HL-60 (cell line): ENCODE measurements around the gene ATP1A3.

Source experiments
- GABPA ChIP-seq: IDR thresholded peaks from 2 replicates; pipeline ENCODE4 v1.6.1; 2012; ENCODE audit warnings: low read depth
- POLR2AphosphoS5 ChIP-seq: IDR thresholded peaks from 2 replicates; pipeline ENCODE4 v1.6.1; 2012; ENCODE audit warnings: low read depth
- SPI1 ChIP-seq: IDR thresholded peaks from 2 replicates; pipeline ENCODE4 v1.6.1; 2012; ENCODE audit warnings: low read depth, mild to moderate bottlenecking, borderline replicate concordance
- TF ChIP-seq, protein P1 (sequence below): IDR thresholded peaks from one replicate; pipeline ENCODE4 v1.5.1; 2011; ENCODE audit warnings: low read length, control low read depth, inconsistent platforms; ENCODE audit not compliant: insufficient read depth
- TF ChIP-seq, protein P2 (sequence below): IDR thresholded peaks from 2 replicates; pipeline ENCODE4 v1.6.1; 2012; ENCODE audit warnings: low read depth; ENCODE audit not compliant: insufficient replicate concordance

DNA sequence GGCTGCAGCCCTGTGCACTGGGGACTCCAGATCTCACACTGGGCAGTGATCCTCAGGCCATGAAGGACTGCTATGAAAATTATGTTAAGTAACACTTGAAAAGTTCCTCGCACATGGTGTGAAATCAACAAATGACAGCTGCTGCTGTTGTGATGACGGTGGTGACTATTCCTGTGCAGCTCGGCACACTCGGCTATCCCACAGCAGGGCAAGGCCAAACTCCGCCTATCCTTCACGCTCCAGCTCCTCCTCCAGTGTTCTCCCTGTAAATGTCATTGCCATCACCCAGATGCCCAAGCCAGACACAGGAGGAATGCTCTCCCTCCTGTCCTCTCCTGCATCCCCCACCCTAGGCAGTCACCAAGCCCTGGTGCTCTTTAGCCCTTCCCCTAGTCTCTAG, 44.6 kb upstream of the ATP1A3 start:
- no peak for TF ChIP-seq POLR2AphosphoS5
- TF ChIP-seq, protein P1, sequence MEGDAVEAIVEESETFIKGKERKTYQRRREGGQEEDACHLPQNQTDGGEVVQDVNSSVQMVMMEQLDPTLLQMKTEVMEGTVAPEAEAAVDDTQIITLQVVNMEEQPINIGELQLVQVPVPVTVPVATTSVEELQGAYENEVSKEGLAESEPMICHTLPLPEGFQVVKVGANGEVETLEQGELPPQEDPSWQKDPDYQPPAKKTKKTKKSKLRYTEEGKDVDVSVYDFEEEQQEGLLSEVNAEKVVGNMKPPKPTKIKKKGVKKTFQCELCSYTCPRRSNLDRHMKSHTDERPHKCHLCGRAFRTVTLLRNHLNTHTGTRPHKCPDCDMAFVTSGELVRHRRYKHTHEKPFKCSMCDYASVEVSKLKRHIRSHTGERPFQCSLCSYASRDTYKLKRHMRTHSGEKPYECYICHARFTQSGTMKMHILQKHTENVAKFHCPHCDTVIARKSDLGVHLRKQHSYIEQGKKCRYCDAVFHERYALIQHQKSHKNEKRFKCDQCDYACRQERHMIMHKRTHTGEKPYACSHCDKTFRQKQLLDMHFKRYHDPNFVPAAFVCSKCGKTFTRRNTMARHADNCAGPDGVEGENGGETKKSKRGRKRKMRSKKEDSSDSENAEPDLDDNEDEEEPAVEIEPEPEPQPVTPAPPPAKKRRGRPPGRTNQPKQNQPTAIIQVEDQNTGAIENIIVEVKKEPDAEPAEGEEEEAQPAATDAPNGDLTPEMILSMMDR, result no peak
- no peak for TF ChIP-seq GABPA
- TF ChIP-seq, protein P2, sequence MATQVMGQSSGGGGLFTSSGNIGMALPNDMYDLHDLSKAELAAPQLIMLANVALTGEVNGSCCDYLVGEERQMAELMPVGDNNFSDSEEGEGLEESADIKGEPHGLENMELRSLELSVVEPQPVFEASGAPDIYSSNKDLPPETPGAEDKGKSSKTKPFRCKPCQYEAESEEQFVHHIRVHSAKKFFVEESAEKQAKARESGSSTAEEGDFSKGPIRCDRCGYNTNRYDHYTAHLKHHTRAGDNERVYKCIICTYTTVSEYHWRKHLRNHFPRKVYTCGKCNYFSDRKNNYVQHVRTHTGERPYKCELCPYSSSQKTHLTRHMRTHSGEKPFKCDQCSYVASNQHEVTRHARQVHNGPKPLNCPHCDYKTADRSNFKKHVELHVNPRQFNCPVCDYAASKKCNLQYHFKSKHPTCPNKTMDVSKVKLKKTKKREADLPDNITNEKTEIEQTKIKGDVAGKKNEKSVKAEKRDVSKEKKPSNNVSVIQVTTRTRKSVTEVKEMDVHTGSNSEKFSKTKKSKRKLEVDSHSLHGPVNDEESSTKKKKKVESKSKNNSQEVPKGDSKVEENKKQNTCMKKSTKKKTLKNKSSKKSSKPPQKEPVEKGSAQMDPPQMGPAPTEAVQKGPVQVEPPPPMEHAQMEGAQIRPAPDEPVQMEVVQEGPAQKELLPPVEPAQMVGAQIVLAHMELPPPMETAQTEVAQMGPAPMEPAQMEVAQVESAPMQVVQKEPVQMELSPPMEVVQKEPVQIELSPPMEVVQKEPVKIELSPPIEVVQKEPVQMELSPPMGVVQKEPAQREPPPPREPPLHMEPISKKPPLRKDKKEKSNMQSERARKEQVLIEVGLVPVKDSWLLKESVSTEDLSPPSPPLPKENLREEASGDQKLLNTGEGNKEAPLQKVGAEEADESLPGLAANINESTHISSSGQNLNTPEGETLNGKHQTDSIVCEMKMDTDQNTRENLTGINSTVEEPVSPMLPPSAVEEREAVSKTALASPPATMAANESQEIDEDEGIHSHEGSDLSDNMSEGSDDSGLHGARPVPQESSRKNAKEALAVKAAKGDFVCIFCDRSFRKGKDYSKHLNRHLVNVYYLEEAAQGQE, result no peak
- no peak for TF ChIP-seq SPI1
